Lower lobe of right lung (tissue), 2 donors: Measurements from ENCODE around the gene PPID. TPM values are rescaled to one million over a fixed set of nuclear protein-coding genes. Genes with fewer than 3 reads are reported as not detected.

Experiments
- ATAC-seq, 2 donors: fragments of 200-7000 bp; cut with Tn5 transposase; one replicate each; pipeline ENCODE4 v1.9.1; 2020 to 2022; ENCODE audit warnings: mild to moderate bottlenecking in 2 of 2, moderate library complexity in 2 of 2
- DNase-seq: peaks from one replicate; pipeline ENCODE4 v3.0.0-alpha.2; 2020
- H3K27ac ChIP-seq: fragments of 200-600 bp; one replicate; pipeline ENCODE4 v1.8.0; 2022
- H3K27me3 ChIP-seq: fragments of 200-600 bp; one replicate; pipeline ENCODE4 v1.8.0; 2022; ENCODE audit warnings: low read depth
- H3K36me3 ChIP-seq: fragments of 200-600 bp; one replicate; pipeline ENCODE4 v1.8.0; 2022; ENCODE audit warnings: mild to moderate bottlenecking
- H3K4me1 ChIP-seq: fragments of 200-600 bp; one replicate; pipeline ENCODE4 v1.8.0; 2022
- H3K4me3 ChIP-seq: fragments of 200-600 bp; one replicate; pipeline ENCODE4 v1.8.0; 2022; ENCODE audit warnings: mild to moderate bottlenecking
- H3K9me3 ChIP-seq: fragments of 200-600 bp; one replicate; pipeline ENCODE4 v1.8.0; 2022
- intact Hi-C: fragments of 100-400 bp; cut with DNase I; formaldehyde crosslinking; loops from one replicate; pipeline ENCODE4 v1.11.0; 2022
- total RNA-seq: library from RNA; stranded (reverse); fragmentation: NEBNext Ultra II Directional; extraction: Animal tissue kit (Norgen Biotek cat#: 25700); gene quantifications from one replicate; pipeline ENCODE4 v1.2.1, GENCODE V29; 2021
- TF ChIP-seq, protein P1 (sequence below): fragments of 200-600 bp; IDR thresholded peaks from one replicate; pipeline ENCODE4 v1.8.0; 2022; ENCODE audit warnings: antibody characterized with exemption, mild to moderate bottlenecking
- donor health status: DM: no; HTN: yes; CAD: no; lungs with severe emphysema.

PPID gene
- total RNA-seq, 1 donor from 2014 or later: 23.2 TPM

- no peaks in the 10 kb centered on the region for H3K27me3 ChIP-seq
- H3K4me3 ChIP-seq: no peak overlapping the region
- H3K36me3 ChIP-seq: peaks cover 46% of the 10 kb centered on the region
- TF ChIP-seq, protein P1, sequence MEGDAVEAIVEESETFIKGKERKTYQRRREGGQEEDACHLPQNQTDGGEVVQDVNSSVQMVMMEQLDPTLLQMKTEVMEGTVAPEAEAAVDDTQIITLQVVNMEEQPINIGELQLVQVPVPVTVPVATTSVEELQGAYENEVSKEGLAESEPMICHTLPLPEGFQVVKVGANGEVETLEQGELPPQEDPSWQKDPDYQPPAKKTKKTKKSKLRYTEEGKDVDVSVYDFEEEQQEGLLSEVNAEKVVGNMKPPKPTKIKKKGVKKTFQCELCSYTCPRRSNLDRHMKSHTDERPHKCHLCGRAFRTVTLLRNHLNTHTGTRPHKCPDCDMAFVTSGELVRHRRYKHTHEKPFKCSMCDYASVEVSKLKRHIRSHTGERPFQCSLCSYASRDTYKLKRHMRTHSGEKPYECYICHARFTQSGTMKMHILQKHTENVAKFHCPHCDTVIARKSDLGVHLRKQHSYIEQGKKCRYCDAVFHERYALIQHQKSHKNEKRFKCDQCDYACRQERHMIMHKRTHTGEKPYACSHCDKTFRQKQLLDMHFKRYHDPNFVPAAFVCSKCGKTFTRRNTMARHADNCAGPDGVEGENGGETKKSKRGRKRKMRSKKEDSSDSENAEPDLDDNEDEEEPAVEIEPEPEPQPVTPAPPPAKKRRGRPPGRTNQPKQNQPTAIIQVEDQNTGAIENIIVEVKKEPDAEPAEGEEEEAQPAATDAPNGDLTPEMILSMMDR: no peak
- H3K9me3 ChIP-seq: no peaks in the 10 kb centered on the region
- no peaks in the 10 kb centered on the region for H3K4me1 ChIP-seq
- ATAC-seq (no peak), DNase-seq (no peak)
- H3K27ac ChIP-seq: no peak overlapping the region
- intact Hi-C loops: no loop called here
These were observed 41.6 kb downstream of the PPID start for GRCh38 chr4:158681629-158682028.

GRCh38 chr4:158678767-158679166 lies 44.4 kb downstream of the PPID start:
- Histone ChIP-seq H3K4me3 (no peak overlapping the region), H3K9me3 (no peaks in the 10 kb centered on the region), H3K4me1 (no peaks in the 10 kb centered on the region), H3K27me3 (no peaks in the 10 kb centered on the region), H3K36me3 (peaks cover 22% of the 10 kb centered on the region), H3K27ac (no peak overlapping the region)
- no peak for ATAC-seq
- DNase-seq: no peak
- TF ChIP-seq, protein P1: no peak
- intact Hi-C loops: no loop called here

- Histone ChIP-seq H3K9me3 (no peaks in the 10 kb centered on the region), H3K4me3 (no peak overlapping the region), H3K4me1 (peaks cover 9% of the 10 kb centered on the region), H3K36me3 (peaks cover 10% of the 10 kb centered on the region), H3K27ac (no peak overlapping the region), H3K27me3 (no peaks in the 10 kb centered on the region)
- TF ChIP-seq, protein P1: no peak
- no peak for DNase-seq
- intact Hi-C loops: no loop called here
- ATAC-seq: no peak
These were observed 47.1 kb downstream of the PPID start for GRCh38 chr4:158676076-158676475.

DNA sequence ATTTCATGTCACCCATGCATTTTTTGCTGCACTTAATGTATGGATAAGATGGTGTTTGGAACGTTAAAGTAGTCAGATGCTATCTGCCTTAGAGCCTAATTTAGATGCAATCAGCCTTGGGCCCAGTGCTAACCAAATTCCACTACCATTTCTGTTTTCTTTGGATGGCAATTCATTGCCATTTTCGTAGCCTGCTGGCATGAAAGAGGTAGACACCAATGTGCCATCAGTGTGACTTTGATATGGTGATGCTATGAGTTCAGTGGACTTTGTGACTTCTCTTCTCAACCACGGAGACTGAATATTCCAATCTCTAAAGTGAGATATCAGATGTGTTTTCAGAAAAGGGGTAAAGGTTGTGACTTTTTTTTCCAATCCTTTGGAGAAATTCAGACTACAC lies 49.6 kb downstream of the PPID start:
- Histone ChIP-seq H3K4me1 (peaks cover 19% of the 10 kb centered on the region), H3K4me3 (no peak overlapping the region), H3K27ac (no peak overlapping the region), H3K36me3 (no peaks in the 10 kb centered on the region), H3K27me3 (no peaks in the 10 kb centered on the region), H3K9me3 (no peaks in the 10 kb centered on the region)
- DNase-seq: no peak
- intact Hi-C loops: no loop called here
- TF ChIP-seq, protein P1: no peak
- no peak for ATAC-seq

GRCh38 chr4:158671915-158672806 lies 51.0 kb downstream of the PPID start, which contains the start of gene ETFDH:
ETFDH (plus strand) TSS chr4:158672296; CDS start chr4:158672457, 161 bp downstream.
- intact Hi-C loops: no loop called here
- ATAC-seq (peak; percentile 97 to 98), DNase-seq (peak; percentile 99)
- H3K27ac ChIP-seq: peak within 1 kb of the TSS; percentile 91
- H3K4me1 ChIP-seq: peaks cover 19% of the 10 kb centered on the region
- H3K4me3 ChIP-seq: peak within 1 kb of the TSS; percentile 83
- no peaks in the 10 kb centered on the region for H3K36me3 ChIP-seq
- H3K27me3 ChIP-seq: no peaks in the 10 kb centered on the region
- no peaks in the 10 kb centered on the region for H3K9me3 ChIP-seq
- TF ChIP-seq, protein P1: peak; percentile 71
